Raji (cell line): Measurements from ENCODE around the gene POLRMT.

Experiments
- POLR2A ChIP-seq: IDR thresholded peaks from 2 replicates; pipeline ENCODE4 v1.6.1; 2011; ENCODE audit warnings: low read depth, low read length, control low read depth; ENCODE audit not compliant: insufficient read depth

POLRMT gene

GRCh38 chr19:595326-596262 is 37.7 kb downstream of the POLRMT start:
- no peak for TF ChIP-seq POLR2A

GRCh38 chr19:594265-594870 is 39.0 kb downstream of the POLRMT start:
- TF ChIP-seq POLR2A = no peak

GRCh38 chr19:593505-593904 is 39.8 kb downstream of the POLRMT start:
- TF ChIP-seq POLR2A = no peak

GRCh38 chr19:593055-593454 is 40.3 kb downstream of the POLRMT start:
- TF ChIP-seq POLR2A = no peak

- no peak for TF ChIP-seq POLR2A
Observed at GRCh38 chr19:592101-592500, 41.2 kb downstream of the POLRMT start.

GRCh38 chr19:591099-591958 is 42.0 kb downstream of the POLRMT start:
- no peak for TF ChIP-seq POLR2A

GRCh38 chr19:590750-591098 is 42.6 kb downstream of the POLRMT start:
- no peak for TF ChIP-seq POLR2A

GRCh38 chr19:590396-590745 is 43.0 kb downstream of the POLRMT start:
- no peak for TF ChIP-seq POLR2A

GRCh38 chr19:589693-590395 is 43.5 kb downstream of the POLRMT start, which contains the start of gene HCN2:
HCN2 (plus strand) TSS chr19:589881; CDS start chr19:589946, 65 bp downstream.
- TF ChIP-seq POLR2A = no peak

- no peak for TF ChIP-seq POLR2A
Observed at GRCh38 chr19:588741-589692, 44.3 kb downstream of the POLRMT start.

- no peak for TF ChIP-seq POLR2A
Observed at GRCh38 chr19:588093-588740, 45.1 kb downstream of the POLRMT start.

GRCh38 chr19:585551-586110 is 47.7 kb downstream of the POLRMT start:
- TF ChIP-seq POLR2A = no peak

- TF ChIP-seq POLR2A = peak; percentile 17; the same call in 1 of the 2 replicates
Observed at GRCh38 chr19:584240-585001, 48.9 kb downstream of the POLRMT start.

- no peak for TF ChIP-seq POLR2A
Observed at GRCh38 chr19:583968-584239, 49.4 kb downstream of the POLRMT start.
